Glutamatergic neuron (in vitro differentiated cells): ENCODE measurements around the gene TP53BP2. TPM values are rescaled to one million over a fixed set of nuclear protein-coding genes. Genes with fewer than 3 reads are reported as not detected.

ENCODE experiments used
- DNase-seq: peaks from one replicate; pipeline ENCODE4 v3.0.0; 2022
- H3K27ac Mint-ChIP-seq: one replicate; pipeline ENCODE4 v1.8.0; 2020; ENCODE audit warnings: mild to moderate bottlenecking, mixed read lengths, inconsistent platforms; ENCODE audit not compliant: unreplicated experiment
- H3K27me3 Mint-ChIP-seq: one replicate; pipeline ENCODE4 v1.8.0; 2020; ENCODE audit warnings: mild to moderate bottlenecking, moderate library complexity, mixed read lengths, inconsistent platforms; ENCODE audit not compliant: unreplicated experiment
- H3K36me3 Mint-ChIP-seq: one replicate; pipeline ENCODE4 v1.8.0; 2020; ENCODE audit warnings: mild to moderate bottlenecking, mixed read lengths, inconsistent platforms; ENCODE audit not compliant: unreplicated experiment
- H3K4me1 Mint-ChIP-seq: one replicate; pipeline ENCODE4 v1.8.0; 2020; ENCODE audit warnings: mild to moderate bottlenecking, low read depth, mixed read lengths, inconsistent platforms; ENCODE audit not compliant: unreplicated experiment
- H3K4me3 Mint-ChIP-seq: one replicate; pipeline ENCODE4 v1.8.0; 2020; ENCODE audit warnings: mild to moderate bottlenecking, mixed read lengths, inconsistent platforms; ENCODE audit not compliant: unreplicated experiment
- H3K9me3 Mint-ChIP-seq: one replicate; pipeline ENCODE4 v1.8.0; 2020; ENCODE audit warnings: mild to moderate bottlenecking, moderate library complexity, mixed read lengths, inconsistent platforms; ENCODE audit not compliant: unreplicated experiment
- total RNA-seq: library from RNA; stranded (reverse); fragmentation: NEBNext Ultra II Directional; extraction: Animal tissue kit (Norgen Biotek cat#: 25700); gene quantifications from one replicate; pipeline ENCODE4 v1.2.1, GENCODE V29; 2021; ENCODE audit not compliant: unreplicated experiment
- TF ChIP-seq, protein P1 (sequence below): fragments of 200-600 bp; sonication (generic); IDR thresholded peaks from one replicate; pipeline ENCODE4 v1.5.0; 2021; ENCODE audit not compliant: partially characterized antibody, unreplicated experiment

The TP53BP2 gene
- total RNA-seq, 1 donor from 2014 or later = 50.7 TPM

DNA sequence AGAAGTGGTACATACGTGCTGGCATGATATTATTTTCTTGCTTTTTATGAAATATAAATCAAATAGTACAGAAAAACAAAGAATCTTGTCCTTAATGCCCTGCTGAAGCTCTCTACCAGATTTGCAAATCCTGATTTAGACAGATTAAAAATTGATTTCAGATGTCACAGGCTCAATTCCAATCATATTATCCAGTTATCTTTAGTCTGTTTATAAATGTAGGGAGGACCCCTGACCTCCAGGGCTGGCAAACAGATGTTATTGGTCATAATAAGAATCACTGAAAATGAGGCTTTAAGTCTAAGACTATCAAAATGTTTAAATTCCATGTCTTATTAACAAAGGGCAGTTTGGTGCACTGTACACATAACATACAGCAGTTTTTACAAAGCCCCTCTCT, 62.1 kb downstream of the TP53BP2 start:
- TF ChIP-seq, protein P1, sequence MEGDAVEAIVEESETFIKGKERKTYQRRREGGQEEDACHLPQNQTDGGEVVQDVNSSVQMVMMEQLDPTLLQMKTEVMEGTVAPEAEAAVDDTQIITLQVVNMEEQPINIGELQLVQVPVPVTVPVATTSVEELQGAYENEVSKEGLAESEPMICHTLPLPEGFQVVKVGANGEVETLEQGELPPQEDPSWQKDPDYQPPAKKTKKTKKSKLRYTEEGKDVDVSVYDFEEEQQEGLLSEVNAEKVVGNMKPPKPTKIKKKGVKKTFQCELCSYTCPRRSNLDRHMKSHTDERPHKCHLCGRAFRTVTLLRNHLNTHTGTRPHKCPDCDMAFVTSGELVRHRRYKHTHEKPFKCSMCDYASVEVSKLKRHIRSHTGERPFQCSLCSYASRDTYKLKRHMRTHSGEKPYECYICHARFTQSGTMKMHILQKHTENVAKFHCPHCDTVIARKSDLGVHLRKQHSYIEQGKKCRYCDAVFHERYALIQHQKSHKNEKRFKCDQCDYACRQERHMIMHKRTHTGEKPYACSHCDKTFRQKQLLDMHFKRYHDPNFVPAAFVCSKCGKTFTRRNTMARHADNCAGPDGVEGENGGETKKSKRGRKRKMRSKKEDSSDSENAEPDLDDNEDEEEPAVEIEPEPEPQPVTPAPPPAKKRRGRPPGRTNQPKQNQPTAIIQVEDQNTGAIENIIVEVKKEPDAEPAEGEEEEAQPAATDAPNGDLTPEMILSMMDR = no peak
- Mint-ChIP-seq H3K27me3 (peaks cover 2% of the 10 kb centered on the region), H3K9me3 (peaks cover 1% of the 10 kb centered on the region), H3K4me1 (no peaks in the 10 kb centered on the region), H3K27ac (no peak overlapping the region), H3K4me3 (no peak overlapping the region), H3K36me3 (no peaks in the 10 kb centered on the region)
- no peak for DNase-seq

DNA sequence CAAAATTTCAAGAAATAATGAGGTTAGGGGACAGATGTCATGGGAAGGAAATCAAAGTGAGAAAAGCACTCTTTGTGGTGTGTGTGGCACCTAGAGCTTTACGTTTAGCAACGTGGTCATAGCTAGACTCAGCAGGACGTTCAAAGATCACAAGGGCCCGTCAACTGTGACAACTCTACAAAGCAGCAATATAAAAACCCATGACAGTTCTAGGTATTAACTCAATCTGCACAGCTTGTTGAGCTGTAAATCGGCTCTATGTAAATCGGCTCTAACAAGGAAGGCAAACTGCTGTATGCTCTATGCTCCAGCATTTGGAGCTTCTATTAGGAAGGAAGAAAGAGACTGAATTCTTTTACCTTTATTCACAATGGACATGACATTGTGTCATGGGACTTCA, 64.8 kb downstream of the TP53BP2 start:
- peaks cover 2% of the 10 kb centered on the region for H3K27me3 Mint-ChIP-seq
- no peaks in the 10 kb centered on the region for H3K36me3 Mint-ChIP-seq
- DNase-seq = no peak
- H3K9me3 Mint-ChIP-seq = peaks cover 1% of the 10 kb centered on the region
- H3K27ac Mint-ChIP-seq = no peak overlapping the region
- no peak overlapping the region for H3K4me3 Mint-ChIP-seq
- H3K4me1 Mint-ChIP-seq = peaks cover 3% of the 10 kb centered on the region
- TF ChIP-seq, protein P1 = no peak

DNA sequence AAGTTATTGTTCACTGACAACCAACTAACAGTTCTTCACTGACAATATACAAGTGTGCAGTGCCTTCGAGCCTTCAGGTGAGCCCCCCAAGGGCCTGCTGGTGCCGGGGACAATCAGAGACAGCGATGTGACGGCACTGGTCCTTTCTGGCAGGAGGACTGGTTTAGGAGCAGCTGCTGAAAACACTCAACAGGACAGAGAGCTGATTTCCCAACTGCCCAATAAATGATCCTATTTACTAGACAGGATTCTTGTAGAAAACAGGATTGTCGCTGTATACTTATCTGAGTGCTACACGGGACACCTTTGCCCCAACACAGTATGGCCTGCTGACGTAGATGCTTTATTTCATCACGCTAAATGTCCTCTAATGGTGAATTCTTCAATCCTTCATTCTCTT, 65.4 kb downstream of the TP53BP2 start:
- H3K27ac Mint-ChIP-seq = no peak overlapping the region
- peaks cover 1% of the 10 kb centered on the region for H3K9me3 Mint-ChIP-seq
- H3K4me3 Mint-ChIP-seq = no peak overlapping the region
- H3K27me3 Mint-ChIP-seq = peaks cover 2% of the 10 kb centered on the region
- DNase-seq = no peak
- peaks cover 3% of the 10 kb centered on the region for H3K4me1 Mint-ChIP-seq
- TF ChIP-seq, protein P1 = no peak
- no peaks in the 10 kb centered on the region for H3K36me3 Mint-ChIP-seq

DNA sequence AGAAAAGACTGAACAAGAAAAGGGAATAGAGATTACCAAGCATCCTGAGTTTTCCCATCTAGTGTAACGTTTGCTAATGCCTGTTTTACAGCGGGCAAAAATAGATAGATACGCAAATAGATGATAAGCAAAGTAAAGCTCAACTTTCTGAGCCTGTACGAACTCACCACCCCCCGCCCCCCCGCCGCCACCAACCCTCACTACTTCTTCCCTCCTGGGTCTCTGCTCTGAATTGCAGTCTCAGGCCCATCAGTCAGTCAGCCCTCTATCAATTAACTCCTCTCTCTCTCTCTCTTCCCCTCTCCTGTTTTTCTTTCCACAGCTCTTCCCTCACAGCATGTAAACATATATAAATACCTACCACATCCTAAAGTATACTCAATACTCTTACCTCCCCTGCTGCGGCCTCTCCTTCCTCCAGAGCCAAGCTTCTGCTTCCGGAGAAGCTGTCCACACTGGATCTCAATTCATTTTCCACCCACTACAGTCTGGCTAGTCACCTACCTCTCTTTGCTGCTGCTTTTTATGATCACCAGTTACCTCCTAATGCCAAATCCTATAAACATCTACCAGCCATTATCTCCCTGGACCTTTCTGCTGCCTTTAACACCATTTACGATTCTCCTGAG, 68.8 kb downstream of the TP53BP2 start:
- Mint-ChIP-seq H3K4me1 (peaks cover 3% of the 10 kb centered on the region), H3K27ac (no peak overlapping the region), H3K9me3 (no peaks in the 10 kb centered on the region), H3K4me3 (no peak overlapping the region), H3K36me3 (peaks cover 3% of the 10 kb centered on the region), H3K27me3 (peaks cover 2% of the 10 kb centered on the region)
- TF ChIP-seq, protein P1 = no peak
- no peak for DNase-seq

DNA sequence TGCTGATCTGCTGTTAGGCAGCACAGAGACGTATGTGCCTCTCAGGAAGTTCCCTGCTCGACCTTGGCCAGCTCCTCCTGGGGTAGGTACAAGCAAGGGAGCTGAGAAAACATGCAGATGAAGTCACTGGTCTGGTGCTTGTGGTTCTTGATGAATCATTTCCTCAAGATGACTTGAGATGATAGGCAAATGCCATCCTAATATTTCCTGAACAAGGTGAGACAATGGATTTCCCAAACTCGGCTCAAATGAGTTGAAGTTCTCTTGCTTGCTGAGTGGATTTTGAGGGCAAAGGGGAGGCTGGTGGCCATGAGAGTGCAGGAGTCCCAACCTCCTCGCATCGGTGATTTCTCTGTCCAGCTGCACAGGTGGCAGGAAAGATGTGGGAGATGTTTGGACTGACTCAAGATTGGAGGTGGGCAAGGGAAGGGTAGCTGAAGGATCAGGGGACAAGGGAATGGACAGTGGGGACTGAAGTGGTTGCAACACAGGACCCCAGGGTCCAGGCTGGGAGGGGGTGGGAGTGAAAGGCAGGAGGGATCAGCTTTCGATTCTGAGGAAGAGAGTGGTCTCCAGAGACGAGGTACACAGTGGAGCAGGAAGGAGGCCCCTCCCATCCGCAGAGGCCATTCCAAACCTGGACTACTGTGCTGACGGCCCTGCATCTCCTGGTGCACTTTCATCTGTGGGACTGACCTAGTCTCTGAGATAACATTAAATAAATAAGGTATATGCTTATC, 69.5 kb downstream of the TP53BP2 start:
- peaks cover 3% of the 10 kb centered on the region for H3K36me3 Mint-ChIP-seq
- no peak overlapping the region for H3K27ac Mint-ChIP-seq
- no peaks in the 10 kb centered on the region for H3K9me3 Mint-ChIP-seq
- peaks cover 3% of the 10 kb centered on the region for H3K4me1 Mint-ChIP-seq
- H3K4me3 Mint-ChIP-seq = no peak overlapping the region
- H3K27me3 Mint-ChIP-seq = peaks cover 2% of the 10 kb centered on the region
- TF ChIP-seq, protein P1 = no peak
- DNase-seq = no peak
